Stimulated activated CD8-positive, alpha-beta memory T cell treated with anti-CD3 and anti-CD28 coated beads, Interleukin-12 subunit alpha, Interleukin-12 subunit beta, amount 100 ng/mL, for 24 hours (primary cell): ENCODE measurements around the gene MGAT4D.
A peak's percentile ranks its signal among the peaks of the same experiment; 100 is the strongest.
"Not testable (repeated sequence)": the region's sequence is repeated elsewhere in the genome, so short reads cannot be mapped to it uniquely, and the experiment has no call there.

ENCODE experiments used
- DNase-seq: peaks from one replicate; pipeline ENCODE4 v3.0.0-alpha.2; 2020; ENCODE audit errors: extremely low read depth

The MGAT4D gene

GRCh38 chr4:140497747-140498636, at the start of gene MGAT4D:
TSS of gene MGAT4D (minus strand) at chr4:140498293. CDS start at chr4:140498222, 71 bp downstream.
- no peak for DNase-seq

GRCh38 chr4:140533951-140534480, 35.9 kb upstream of the MGAT4D start:
- DNase-seq = no peak

- no peak for DNase-seq
Measured at GRCh38 chr4:140529434-140529833, 31.3 kb upstream of the MGAT4D start.

GRCh38 chr4:140523857-140524742, 26.0 kb upstream of the MGAT4D start, which contains the start of gene ELMOD2:
TSS of gene ELMOD2 (plus strand) at chr4:140524168. CDS start at chr4:140525429, 1,261 bp downstream.
- DNase-seq = peak; percentile 98

- DNase-seq = no peak
Measured at GRCh38 chr4:140523370-140523856, 25.3 kb upstream of the MGAT4D start.

- DNase-seq = no peak
Measured at GRCh38 chr4:140515423-140515822, 17.3 kb upstream of the MGAT4D start.

GRCh38 chr4:140513765-140514164, 15.7 kb upstream of the MGAT4D start:
- DNase-seq = not testable (repeated sequence)

GRCh38 chr4:140504261-140504660, 6.2 kb upstream of the MGAT4D start:
- no peak for DNase-seq

GRCh38 chr4:140499391-140499790, 1.3 kb upstream of the MGAT4D start:
- no peak for DNase-seq

GRCh38 chr4:140497405-140497746, 717 bp downstream of the MGAT4D start:
- DNase-seq = no peak

- no peak for DNase-seq
Measured at GRCh38 chr4:140485939-140486338, 12.2 kb downstream of the MGAT4D start.

GRCh38 chr4:140483445-140483844, 14.6 kb downstream of the MGAT4D start:
- DNase-seq = no peak

- DNase-seq = no peak
Measured at GRCh38 chr4:140472156-140472555, 25.9 kb downstream of the MGAT4D start.

- DNase-seq = no peak
Measured at GRCh38 chr4:140469791-140470733, 28.0 kb downstream of the MGAT4D start.

- no peak for DNase-seq
Measured at GRCh38 chr4:140466146-140466545, 31.9 kb downstream of the MGAT4D start.

- DNase-seq = no peak
Measured at GRCh38 chr4:140463614-140464013, 34.5 kb downstream of the MGAT4D start.

- DNase-seq = no peak
Measured at GRCh38 chr4:140463182-140463581, 34.9 kb downstream of the MGAT4D start.

GRCh38 chr4:140450352-140450751, 47.7 kb downstream of the MGAT4D start:
- no peak for DNase-seq

- no peak for DNase-seq
Measured at GRCh38 chr4:140448830-140449229, 49.3 kb downstream of the MGAT4D start.

GRCh38 chr4:140448162-140448561, 49.9 kb downstream of the MGAT4D start:
- DNase-seq = no peak

- DNase-seq = not testable (repeated sequence)
Measured at GRCh38 chr4:140444347-140444746, 53.7 kb downstream of the MGAT4D start.
